ENCODE results near the gene HMCN1.

The HMCN1 gene

DNA sequence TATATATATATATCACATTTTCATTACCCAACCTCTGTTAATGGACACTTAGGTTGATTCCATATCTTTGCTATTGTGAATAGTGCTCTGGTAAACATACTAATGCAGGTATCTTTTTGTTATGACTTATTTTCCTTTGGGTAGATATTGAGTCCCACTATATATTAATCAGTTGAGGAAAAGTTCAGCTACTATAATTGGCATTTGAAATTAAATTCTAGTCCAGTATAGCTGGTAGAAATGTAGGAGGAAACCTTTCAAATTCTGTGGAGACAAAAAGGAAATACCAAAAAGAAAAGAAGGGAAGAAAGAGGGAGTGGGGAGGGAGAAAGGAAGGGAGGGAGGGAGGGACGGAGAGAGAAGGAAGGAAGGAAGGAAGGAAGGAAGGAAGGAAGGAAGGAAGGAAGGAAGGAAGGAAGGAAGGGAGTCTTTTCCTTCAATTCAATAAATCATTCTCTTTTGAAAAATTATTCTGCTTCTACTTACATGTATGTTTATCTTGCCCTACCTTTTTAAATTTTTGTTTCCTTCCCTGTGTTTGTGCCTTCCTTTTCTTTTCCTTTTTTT, 329.0 kb downstream of the HMCN1 start:
- no peak for DNase-seq (ENCODE audit: low read depth, low spot score)
- H3K9ac ChIP-seq (ENCODE audit: insufficient read length, low read depth), result no peak overlapping the region
- no peaks in the 10 kb centered on the region for H3K4me1 ChIP-seq (ENCODE audit: insufficient read depth, insufficient read length)
- no peaks in the 10 kb centered on the region for H3K27me3 ChIP-seq (ENCODE audit: insufficient read depth, insufficient read length)
- no peaks in the 10 kb centered on the region for H3K36me3 ChIP-seq (ENCODE audit: insufficient read depth, insufficient read length, low read length)
- H3K9me3 ChIP-seq (ENCODE audit: insufficient read depth, low read length), result no peaks in the 10 kb centered on the region
- TF ChIP-seq SUZ12 (IDR thresholded peaks at IDR 0.05; ENCODE audit: extremely low read depth, insufficient read depth, insufficient read length) (no peak), YY1 (IDR thresholded peaks at IDR 0.05; ENCODE audit: insufficient read depth, insufficient read length) (no peak), ZNF274 (IDR thresholded peaks at IDR 0.05; ENCODE audit: low read depth, low read length) (no peak)
- no peak overlapping the region for H3K4me3 ChIP-seq (ENCODE audit: insufficient read length, low read depth)

DNA sequence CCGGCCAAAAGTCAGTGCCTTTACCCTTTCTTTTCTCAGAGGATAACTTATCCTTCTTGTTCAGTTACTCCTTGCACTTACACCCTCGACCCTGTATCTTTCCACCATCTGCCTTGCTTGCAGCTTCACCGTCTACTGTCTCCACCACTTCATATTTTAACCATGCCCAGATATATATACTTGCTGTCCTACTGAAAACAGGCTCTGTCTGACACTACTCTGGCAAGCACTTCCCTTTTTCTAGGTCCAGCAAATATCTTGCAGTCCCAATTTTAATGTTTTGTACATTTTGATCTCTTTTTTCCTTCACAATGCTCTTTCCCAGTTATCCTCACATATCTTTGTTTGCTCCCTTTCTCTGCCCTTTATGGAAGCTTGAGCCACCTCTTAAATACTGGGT, 332.2 kb downstream of the HMCN1 start:
- Histone ChIP-seq H3K4me3 (ENCODE audit: insufficient read length, low read depth) (no peak overlapping the region), H3K36me3 (ENCODE audit: insufficient read depth, insufficient read length, low read length) (no peaks in the 10 kb centered on the region), H3K27me3 (ENCODE audit: insufficient read depth, insufficient read length) (no peaks in the 10 kb centered on the region), H3K9me3 (ENCODE audit: insufficient read depth, low read length) (no peaks in the 10 kb centered on the region), H3K4me1 (ENCODE audit: insufficient read depth, insufficient read length) (no peaks in the 10 kb centered on the region), H3K9ac (ENCODE audit: insufficient read length, low read depth) (no peak overlapping the region)
- TF ChIP-seq SUZ12 (IDR thresholded peaks at IDR 0.05; ENCODE audit: extremely low read depth, insufficient read depth, insufficient read length), result no peak
- no peak for TF ChIP-seq ZNF274 (IDR thresholded peaks at IDR 0.05; ENCODE audit: low read depth, low read length)
- TF ChIP-seq YY1 (IDR thresholded peaks at IDR 0.05; ENCODE audit: insufficient read depth, insufficient read length), result no peak
- no peak for DNase-seq (ENCODE audit: low read depth, low spot score)

- no peaks in the 10 kb centered on the region for H3K36me3 ChIP-seq (ENCODE audit: insufficient read depth, insufficient read length, low read length)
- H3K9me3 ChIP-seq (ENCODE audit: insufficient read depth, low read length), result no peaks in the 10 kb centered on the region
- DNase-seq (ENCODE audit: low read depth, low spot score), result no peak
- H3K27me3 ChIP-seq (ENCODE audit: insufficient read depth, insufficient read length), result no peaks in the 10 kb centered on the region
- TF ChIP-seq SUZ12 (IDR thresholded peaks at IDR 0.05; ENCODE audit: extremely low read depth, insufficient read depth, insufficient read length), result no peak
- no peak for TF ChIP-seq ZNF274 (IDR thresholded peaks at IDR 0.05; ENCODE audit: low read depth, low read length)
- TF ChIP-seq YY1 (IDR thresholded peaks at IDR 0.05; ENCODE audit: insufficient read depth, insufficient read length), result no peak
- H3K9ac ChIP-seq (ENCODE audit: insufficient read length, low read depth), result no peak overlapping the region
- no peak overlapping the region for H3K4me3 ChIP-seq (ENCODE audit: insufficient read length, low read depth)
- no peaks in the 10 kb centered on the region for H3K4me1 ChIP-seq (ENCODE audit: insufficient read depth, insufficient read length)
These were observed 339.5 kb downstream of the HMCN1 start for GRCh38 chr1:186073697-186074096.

DNA sequence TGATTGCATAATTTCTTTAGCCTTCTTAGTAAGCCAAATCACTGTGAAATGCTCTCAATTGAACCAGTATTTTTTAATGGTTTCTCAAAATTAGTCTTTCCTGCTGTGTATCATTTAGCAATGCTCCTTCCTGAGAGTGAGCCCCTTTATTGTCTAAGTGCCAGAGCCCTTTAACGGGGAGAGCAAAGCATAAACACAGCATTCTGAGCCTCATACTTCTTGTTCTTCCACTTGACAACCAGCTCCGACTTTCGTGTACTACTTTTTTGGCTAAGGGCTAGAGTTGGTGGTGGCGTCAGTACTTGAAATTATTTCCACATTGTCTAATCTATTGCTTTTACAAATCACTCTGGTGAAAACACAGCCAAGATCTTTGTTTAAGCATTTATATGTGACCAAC, 341.8 kb downstream of the HMCN1 start:
- H3K9ac ChIP-seq (ENCODE audit: insufficient read length, low read depth), result no peak overlapping the region
- no peak for DNase-seq (ENCODE audit: low read depth, low spot score)
- no peaks in the 10 kb centered on the region for H3K27me3 ChIP-seq (ENCODE audit: insufficient read depth, insufficient read length)

DNA sequence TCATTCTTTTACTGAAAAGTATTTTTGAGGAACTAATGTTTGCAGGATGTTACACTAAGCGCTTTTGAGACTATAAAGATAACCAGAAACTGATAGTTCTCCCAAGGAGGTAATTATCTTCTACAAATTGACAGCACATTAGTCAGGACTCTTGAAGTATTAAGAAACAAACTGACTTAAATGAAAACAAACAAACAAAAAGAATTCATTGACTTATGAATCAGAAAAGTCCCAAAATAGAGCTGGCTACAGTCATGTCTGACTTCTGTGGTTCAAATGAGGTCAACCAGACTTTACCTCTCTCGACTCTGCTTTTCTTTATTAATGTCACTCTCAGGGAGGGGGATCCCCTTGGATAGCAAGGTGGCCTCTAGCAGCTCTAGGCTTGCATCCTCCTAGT, 344.1 kb downstream of the HMCN1 start:
- H3K4me3 ChIP-seq (ENCODE audit: insufficient read length, low read depth), result no peak overlapping the region
- no peaks in the 10 kb centered on the region for H3K9me3 ChIP-seq (ENCODE audit: insufficient read depth, low read length)
- DNase-seq (ENCODE audit: low read depth, low spot score), result no peak
- H3K36me3 ChIP-seq (ENCODE audit: insufficient read depth, insufficient read length, low read length), result no peaks in the 10 kb centered on the region
- no peaks in the 10 kb centered on the region for H3K4me1 ChIP-seq (ENCODE audit: insufficient read depth, insufficient read length)
- no peak for TF ChIP-seq ZNF274 (IDR thresholded peaks at IDR 0.05; ENCODE audit: low read depth, low read length)
- no peak overlapping the region for H3K9ac ChIP-seq (ENCODE audit: insufficient read length, low read depth)
- no peaks in the 10 kb centered on the region for H3K27me3 ChIP-seq (ENCODE audit: insufficient read depth, insufficient read length)

More for the DNA sequence above, 341.8 kb downstream of the HMCN1 start:
- Histone ChIP-seq H3K4me3 (ENCODE audit: insufficient read length, low read depth) (no peak overlapping the region), H3K4me1 (ENCODE audit: insufficient read depth, insufficient read length) (no peaks in the 10 kb centered on the region), H3K9me3 (ENCODE audit: insufficient read depth, low read length) (no peaks in the 10 kb centered on the region), H3K36me3 (ENCODE audit: insufficient read depth, insufficient read length, low read length) (no peaks in the 10 kb centered on the region)
- TF ChIP-seq SUZ12 (IDR thresholded peaks at IDR 0.05; ENCODE audit: extremely low read depth, insufficient read depth, insufficient read length) (no peak), YY1 (IDR thresholded peaks at IDR 0.05; ENCODE audit: insufficient read depth, insufficient read length) (no peak), ZNF274 (IDR thresholded peaks at IDR 0.05; ENCODE audit: low read depth, low read length) (no peak)

- DNase-seq (ENCODE audit: low read depth, low spot score), result no peak
- Histone ChIP-seq H3K4me3 (ENCODE audit: insufficient read length, low read depth) (no peak overlapping the region), H3K9ac (ENCODE audit: insufficient read length, low read depth) (no peak overlapping the region), H3K27me3 (ENCODE audit: insufficient read depth, insufficient read length) (no peaks in the 10 kb centered on the region), H3K9me3 (ENCODE audit: insufficient read depth, low read length) (no peaks in the 10 kb centered on the region), H3K4me1 (ENCODE audit: insufficient read depth, insufficient read length) (no peaks in the 10 kb centered on the region), H3K36me3 (ENCODE audit: insufficient read depth, insufficient read length, low read length) (no peaks in the 10 kb centered on the region)
- no peak for TF ChIP-seq SUZ12 (IDR thresholded peaks at IDR 0.05; ENCODE audit: extremely low read depth, insufficient read depth, insufficient read length)
- no peak for TF ChIP-seq ZNF274 (IDR thresholded peaks at IDR 0.05; ENCODE audit: low read depth, low read length)
- no peak for TF ChIP-seq YY1 (IDR thresholded peaks at IDR 0.05; ENCODE audit: insufficient read depth, insufficient read length)
These were observed 345.0 kb downstream of the HMCN1 start for GRCh38 chr1:186079084-186079684.

GRCh38 chr1:186082235-186082937, 348.2 kb downstream of the HMCN1 start:
- TF ChIP-seq ZNF274 (IDR thresholded peaks at IDR 0.05; ENCODE audit: low read depth, low read length) (no peak), SUZ12 (IDR thresholded peaks at IDR 0.05; ENCODE audit: extremely low read depth, insufficient read depth, insufficient read length) (no peak), YY1 (IDR thresholded peaks at IDR 0.05; ENCODE audit: insufficient read depth, insufficient read length) (no peak)
- Histone ChIP-seq H3K4me3 (ENCODE audit: insufficient read length, low read depth) (no peak overlapping the region), H3K4me1 (ENCODE audit: insufficient read depth, insufficient read length) (no peaks in the 10 kb centered on the region), H3K36me3 (ENCODE audit: insufficient read depth, insufficient read length, low read length) (no peaks in the 10 kb centered on the region), H3K27me3 (ENCODE audit: insufficient read depth, insufficient read length) (no peaks in the 10 kb centered on the region), H3K9ac (ENCODE audit: insufficient read length, low read depth) (no peak overlapping the region), H3K9me3 (ENCODE audit: insufficient read depth, low read length) (no peaks in the 10 kb centered on the region)
- DNase-seq (ENCODE audit: low read depth, low spot score), result no peak

Data from NT2/D1 (cell line).